Measurements from ENCODE around the gene MYO1E.

DNA sequence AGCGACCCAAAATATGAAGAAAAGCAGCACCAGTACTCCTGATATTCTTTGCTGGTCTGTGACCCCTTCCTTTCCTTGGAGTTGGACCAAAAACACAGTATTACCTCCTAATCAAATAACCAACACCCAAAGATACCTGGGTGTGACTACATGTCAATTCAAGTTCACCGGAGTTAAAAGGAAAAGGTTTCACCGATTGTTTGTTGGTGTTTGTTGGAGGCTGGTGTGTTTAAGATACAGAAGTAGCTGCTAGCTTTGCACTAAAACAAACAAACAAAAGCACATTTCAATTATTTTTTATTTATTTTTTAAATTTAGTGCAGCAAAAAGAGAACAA lies 81.5 kb downstream of the MYO1E start:
- TF ChIP-seq, protein P1, sequence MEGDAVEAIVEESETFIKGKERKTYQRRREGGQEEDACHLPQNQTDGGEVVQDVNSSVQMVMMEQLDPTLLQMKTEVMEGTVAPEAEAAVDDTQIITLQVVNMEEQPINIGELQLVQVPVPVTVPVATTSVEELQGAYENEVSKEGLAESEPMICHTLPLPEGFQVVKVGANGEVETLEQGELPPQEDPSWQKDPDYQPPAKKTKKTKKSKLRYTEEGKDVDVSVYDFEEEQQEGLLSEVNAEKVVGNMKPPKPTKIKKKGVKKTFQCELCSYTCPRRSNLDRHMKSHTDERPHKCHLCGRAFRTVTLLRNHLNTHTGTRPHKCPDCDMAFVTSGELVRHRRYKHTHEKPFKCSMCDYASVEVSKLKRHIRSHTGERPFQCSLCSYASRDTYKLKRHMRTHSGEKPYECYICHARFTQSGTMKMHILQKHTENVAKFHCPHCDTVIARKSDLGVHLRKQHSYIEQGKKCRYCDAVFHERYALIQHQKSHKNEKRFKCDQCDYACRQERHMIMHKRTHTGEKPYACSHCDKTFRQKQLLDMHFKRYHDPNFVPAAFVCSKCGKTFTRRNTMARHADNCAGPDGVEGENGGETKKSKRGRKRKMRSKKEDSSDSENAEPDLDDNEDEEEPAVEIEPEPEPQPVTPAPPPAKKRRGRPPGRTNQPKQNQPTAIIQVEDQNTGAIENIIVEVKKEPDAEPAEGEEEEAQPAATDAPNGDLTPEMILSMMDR (IDR thresholded peaks at IDR 0.05; ENCODE audit: low read depth, low read length, missing input control), result no peak
- TF ChIP-seq FOXA1 (IDR thresholded peaks at IDR 0.05) (no peak), JUND (IDR thresholded peaks at IDR 0.05) (no peak), HNF4A (conservative IDR thresholded peaks at IDR 0.05) (no peak), EGR1 (IDR thresholded peaks at IDR 0.05; ENCODE audit: low read depth in 2 of 2) (no peak), TAF1 (conservative IDR thresholded peaks at IDR 0.05) (no peak), SP1 (IDR thresholded peaks at IDR 0.05) (no peak), NR2F2 (IDR thresholded peaks at IDR 0.05) (no peak), RAD21 (IDR thresholded peaks at IDR 0.05) (no peak), RXRA (IDR thresholded peaks at IDR 0.05) (no peak)
- TF ChIP-seq, protein P2, sequence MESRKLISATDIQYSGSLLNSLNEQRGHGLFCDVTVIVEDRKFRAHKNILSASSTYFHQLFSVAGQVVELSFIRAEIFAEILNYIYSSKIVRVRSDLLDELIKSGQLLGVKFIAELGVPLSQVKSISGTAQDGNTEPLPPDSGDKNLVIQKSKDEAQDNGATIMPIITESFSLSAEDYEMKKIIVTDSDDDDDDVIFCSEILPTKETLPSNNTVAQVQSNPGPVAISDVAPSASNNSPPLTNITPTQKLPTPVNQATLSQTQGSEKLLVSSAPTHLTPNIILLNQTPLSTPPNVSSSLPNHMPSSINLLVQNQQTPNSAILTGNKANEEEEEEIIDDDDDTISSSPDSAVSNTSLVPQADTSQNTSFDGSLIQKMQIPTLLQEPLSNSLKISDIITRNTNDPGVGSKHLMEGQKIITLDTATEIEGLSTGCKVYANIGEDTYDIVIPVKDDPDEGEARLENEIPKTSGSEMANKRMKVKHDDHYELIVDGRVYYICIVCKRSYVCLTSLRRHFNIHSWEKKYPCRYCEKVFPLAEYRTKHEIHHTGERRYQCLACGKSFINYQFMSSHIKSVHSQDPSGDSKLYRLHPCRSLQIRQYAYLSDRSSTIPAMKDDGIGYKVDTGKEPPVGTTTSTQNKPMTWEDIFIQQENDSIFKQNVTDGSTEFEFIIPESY (IDR thresholded peaks at IDR 0.05), result no peak
- TF ChIP-seq, protein P3, sequence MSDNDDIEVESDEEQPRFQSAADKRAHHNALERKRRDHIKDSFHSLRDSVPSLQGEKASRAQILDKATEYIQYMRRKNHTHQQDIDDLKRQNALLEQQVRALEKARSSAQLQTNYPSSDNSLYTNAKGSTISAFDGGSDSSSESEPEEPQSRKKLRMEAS (IDR thresholded peaks at IDR 0.05), result no peak
- TF ChIP-seq, protein P4, sequence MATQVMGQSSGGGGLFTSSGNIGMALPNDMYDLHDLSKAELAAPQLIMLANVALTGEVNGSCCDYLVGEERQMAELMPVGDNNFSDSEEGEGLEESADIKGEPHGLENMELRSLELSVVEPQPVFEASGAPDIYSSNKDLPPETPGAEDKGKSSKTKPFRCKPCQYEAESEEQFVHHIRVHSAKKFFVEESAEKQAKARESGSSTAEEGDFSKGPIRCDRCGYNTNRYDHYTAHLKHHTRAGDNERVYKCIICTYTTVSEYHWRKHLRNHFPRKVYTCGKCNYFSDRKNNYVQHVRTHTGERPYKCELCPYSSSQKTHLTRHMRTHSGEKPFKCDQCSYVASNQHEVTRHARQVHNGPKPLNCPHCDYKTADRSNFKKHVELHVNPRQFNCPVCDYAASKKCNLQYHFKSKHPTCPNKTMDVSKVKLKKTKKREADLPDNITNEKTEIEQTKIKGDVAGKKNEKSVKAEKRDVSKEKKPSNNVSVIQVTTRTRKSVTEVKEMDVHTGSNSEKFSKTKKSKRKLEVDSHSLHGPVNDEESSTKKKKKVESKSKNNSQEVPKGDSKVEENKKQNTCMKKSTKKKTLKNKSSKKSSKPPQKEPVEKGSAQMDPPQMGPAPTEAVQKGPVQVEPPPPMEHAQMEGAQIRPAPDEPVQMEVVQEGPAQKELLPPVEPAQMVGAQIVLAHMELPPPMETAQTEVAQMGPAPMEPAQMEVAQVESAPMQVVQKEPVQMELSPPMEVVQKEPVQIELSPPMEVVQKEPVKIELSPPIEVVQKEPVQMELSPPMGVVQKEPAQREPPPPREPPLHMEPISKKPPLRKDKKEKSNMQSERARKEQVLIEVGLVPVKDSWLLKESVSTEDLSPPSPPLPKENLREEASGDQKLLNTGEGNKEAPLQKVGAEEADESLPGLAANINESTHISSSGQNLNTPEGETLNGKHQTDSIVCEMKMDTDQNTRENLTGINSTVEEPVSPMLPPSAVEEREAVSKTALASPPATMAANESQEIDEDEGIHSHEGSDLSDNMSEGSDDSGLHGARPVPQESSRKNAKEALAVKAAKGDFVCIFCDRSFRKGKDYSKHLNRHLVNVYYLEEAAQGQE (IDR thresholded peaks at IDR 0.05), result no peak
- TF ChIP-seq, protein P5, sequence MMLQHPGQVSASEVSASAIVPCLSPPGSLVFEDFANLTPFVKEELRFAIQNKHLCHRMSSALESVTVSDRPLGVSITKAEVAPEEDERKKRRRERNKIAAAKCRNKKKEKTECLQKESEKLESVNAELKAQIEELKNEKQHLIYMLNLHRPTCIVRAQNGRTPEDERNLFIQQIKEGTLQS (IDR thresholded peaks at IDR 0.05), result no peak

Measured in liver (tissue), 3 donors.